GM12801 (cell line): ENCODE results near the gene NSMCE1.

Experiments
- CTCF ChIP-seq: IDR thresholded peaks from one replicate; pipeline ENCODE4 v1.5.1; 2011; ENCODE audit warnings: control low read depth; ENCODE audit not compliant: insufficient read length; ENCODE audit errors: extremely low read depth

Gene NSMCE1

GRCh38 chr16:27272076-27272475, 3.5 kb upstream of the NSMCE1 start:
- no peak for TF ChIP-seq CTCF

- no peak for TF ChIP-seq CTCF
Measured at GRCh38 chr16:27270349-27270748, 1.8 kb upstream of the NSMCE1 start.

GRCh38 chr16:27269300-27270150, 953 bp upstream of the NSMCE1 start:
- no peak for TF ChIP-seq CTCF

- TF ChIP-seq CTCF: no peak
Measured at GRCh38 chr16:27267037-27267677, 1.4 kb downstream of the NSMCE1 start.

- TF ChIP-seq CTCF: no peak
Measured at GRCh38 chr16:27265982-27266381, 2.6 kb downstream of the NSMCE1 start.

- TF ChIP-seq CTCF: no peak
Measured at GRCh38 chr16:27264151-27264550, 4.4 kb downstream of the NSMCE1 start.

GRCh38 chr16:27259710-27260109, 8.9 kb downstream of the NSMCE1 start:
- no peak for TF ChIP-seq CTCF
